NCI-H187 treated with DMSO at 0.1 percent for 48 hours (cell line): Measurements from ENCODE around the gene SLC38A8.

Experiments
- DNase-seq: peaks from one replicate; lab custom pipeline; 2025; lab: John Stamatoyannopoulos, UW

Gene SLC38A8

DNA sequence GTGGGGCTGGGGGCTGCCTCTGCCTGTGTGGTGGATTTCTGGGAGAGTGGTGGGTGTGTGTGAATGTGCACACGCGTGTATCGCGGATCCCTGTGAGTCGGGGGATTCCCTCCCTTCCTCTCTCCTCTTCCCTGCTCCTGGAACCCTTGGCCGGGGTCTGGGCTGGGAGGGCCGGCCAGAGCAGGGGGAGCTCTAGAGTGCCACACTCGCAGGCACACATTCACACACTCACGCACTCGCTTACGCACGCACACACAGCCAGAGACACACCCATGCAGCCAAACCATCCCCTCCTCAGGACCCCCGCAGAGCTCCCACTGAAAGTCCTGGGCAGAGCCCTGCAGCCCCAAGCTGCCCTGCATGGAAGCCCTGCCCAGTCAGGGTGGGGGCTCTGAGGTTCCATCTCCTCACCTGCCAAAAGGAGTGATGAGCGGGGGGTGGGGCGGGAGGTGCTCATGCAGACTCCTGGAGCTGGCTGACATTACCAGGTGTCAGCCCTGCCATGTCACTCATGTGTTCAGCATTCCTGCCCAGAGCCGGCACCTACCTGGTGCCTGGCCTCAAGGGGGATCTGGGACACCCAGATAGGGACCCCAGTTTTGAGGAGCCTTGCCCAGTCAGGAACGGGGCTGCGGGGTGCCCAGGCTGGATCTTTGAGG, 72.7 kb downstream of the SLC38A8 start:
- DNase-seq, result no peak

DNA sequence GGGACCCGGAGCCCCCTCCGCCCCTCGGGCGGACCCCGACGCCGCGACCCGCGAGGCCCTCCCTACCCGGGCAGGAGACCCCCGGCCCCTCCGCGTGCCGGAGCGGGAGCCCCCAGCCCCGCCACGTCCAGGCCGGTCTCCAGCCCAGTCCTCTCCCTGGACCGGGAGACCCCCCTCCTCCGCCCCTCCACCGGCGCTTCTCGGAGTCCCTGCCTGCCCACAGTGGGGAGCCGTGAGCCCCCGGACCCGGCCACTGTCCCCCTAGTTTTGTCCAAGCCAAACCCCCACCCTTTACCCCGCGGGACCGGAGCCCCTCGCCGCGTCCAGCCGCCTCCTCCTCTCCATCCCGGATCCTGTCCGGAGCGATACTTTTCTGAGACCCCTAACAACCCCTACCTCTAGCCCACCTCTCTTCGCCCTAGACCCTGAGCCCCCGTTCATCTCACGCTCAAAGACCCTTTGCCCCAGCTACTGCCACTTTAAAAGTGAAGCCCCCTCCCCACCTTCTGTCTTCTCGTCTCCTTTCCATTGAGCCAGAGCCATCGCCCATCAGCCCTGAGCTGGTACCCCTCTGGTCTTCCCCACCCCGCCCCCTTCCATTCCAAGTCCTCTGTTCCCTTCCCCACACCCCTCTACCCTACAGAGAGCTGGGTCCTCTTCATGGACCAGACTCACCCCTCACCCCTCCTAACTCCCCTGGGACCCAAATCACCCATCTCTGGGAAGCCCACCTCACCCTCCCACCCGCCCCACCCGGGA, 73.5 kb downstream of the SLC38A8 start:
- DNase-seq, result no peak

DNA sequence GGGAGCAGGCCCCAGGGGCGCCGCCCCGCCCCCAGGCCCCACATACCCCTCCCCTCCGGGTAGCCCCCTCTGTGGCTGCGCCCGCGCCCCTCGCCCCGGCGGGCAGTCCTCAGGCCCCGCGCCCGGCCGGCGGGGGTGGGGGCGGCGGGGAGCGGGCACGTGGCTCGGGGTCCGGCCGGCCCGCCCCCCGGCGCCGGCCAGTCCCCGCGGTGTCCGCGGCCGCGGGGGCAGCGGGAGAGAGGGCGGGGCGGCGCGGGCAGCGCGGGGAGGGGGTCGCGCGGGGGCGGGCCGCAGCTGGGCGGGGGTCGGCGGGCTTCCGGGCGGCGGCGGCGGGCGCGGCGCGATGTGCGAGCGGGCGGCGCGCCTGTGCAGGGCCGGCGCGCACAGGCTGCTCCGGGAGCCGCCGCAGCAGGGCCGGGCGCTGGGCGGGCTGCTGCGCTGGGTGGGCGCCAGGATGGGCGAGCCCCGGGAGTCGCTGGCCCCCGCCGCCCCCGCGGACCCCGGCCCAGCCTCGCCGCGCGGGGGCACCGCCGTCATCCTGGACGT, 74.2 kb downstream of the SLC38A8 start:
- no peak for DNase-seq

DNA sequence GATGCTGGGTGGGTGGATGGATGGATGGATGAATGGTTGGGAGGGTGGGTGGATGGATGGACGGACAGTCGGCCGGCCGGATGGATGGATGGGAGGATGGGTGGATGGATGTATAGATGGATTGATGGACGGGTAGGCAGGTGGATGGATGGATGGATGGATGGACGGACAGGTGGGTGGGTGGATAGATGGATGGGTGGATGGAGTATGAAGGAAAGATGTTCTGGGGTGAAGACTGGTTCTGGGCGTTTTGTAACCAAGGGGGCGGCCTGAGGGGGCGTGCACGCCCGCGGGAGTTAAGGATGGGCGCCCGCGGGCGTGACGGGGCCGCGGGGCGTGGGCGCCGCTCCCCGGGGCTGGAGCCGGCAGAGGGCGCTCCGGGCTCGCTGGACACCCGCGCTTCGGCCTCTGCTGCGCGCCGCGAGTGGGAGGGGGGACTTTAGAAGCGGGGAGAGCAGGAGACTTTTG, 74.7 kb downstream of the SLC38A8 start, which contains the start of gene NECAB2:
TSS of gene NECAB2 (plus strand) at position 407 of the 468 bp plus-strand sequence. CDS start 405 bp downstream, outside the sequence.
- no peak for DNase-seq

DNA sequence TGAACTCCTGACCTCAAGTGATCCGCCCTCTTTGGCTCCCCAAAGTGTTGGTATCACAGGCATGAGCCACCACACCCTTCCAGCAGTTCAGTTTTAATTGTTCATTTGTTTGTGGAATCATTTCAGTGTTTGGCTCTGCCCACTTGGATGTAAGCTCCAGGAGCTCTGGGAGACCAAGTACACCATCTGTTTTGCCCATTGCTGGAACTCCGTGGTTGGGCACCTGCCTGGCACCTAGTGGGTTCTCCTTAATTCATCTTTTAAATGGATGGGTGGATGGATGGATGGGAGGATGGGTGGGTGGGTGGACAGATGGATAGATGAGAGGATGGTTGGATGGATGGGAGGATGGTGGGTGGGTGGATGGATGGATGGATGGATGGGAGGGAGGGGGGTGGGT, 75.5 kb downstream of the SLC38A8 start:
- no peak for DNase-seq

DNA sequence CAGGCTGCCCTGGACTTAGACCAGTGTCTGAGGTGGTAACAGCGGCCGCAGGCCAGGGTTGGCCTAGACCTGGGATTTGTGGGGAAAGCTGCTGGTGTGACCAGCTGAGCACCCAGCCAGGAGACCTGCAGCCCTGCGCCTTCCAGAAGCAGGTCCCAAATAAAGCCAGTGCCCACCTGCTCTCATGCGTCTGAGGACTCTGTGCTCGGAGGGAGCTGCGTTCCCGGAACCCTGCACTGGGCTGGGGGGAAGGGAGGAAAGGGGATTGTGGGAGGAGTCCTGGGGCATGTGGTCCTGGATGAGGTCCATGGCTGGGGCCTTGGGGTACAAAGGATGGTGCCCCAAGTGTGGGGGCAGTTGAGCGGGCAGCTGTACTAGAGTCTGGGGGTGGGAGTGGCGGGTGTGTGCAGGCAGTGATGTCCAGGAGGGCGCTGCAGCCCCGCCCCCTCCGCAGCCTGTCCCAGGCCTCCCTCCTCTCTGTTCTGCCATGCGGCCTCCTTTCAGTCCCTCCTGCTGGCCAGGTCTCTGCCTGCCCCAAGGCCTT, 76.4 kb downstream of the SLC38A8 start:
- no peak for DNase-seq

DNA sequence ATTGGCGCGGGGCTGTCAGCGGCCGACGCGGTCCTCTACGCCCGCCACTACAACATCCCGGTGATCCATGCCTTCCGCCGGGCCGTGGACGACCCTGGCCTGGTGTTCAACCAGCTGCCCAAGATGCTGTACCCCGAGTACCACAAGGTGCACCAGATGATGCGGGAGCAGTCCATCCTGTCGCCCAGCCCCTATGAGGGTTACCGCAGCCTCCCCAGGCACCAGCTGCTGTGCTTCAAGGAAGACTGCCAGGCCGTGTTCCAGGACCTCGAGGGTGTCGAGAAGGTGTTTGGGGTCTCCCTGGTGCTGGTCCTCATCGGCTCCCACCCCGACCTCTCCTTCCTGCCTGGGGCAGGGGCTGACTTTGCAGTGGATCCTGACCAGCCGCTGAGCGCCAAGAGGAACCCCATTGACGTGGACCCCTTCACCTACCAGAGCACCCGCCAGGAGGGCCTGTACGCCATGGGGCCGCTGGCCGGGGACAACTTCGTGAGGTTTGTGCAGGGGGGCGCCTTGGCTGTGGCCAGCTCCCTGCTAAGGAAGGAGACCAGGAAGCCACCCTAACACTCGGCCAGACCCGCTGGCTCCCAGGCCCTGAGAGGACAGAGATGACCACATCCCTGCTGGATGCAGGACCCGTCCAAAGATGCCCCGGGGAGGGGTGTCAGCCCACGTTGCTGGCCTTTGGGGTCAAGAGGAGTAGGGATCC, 77.0 kb downstream of the SLC38A8 start:
- DNase-seq, result no peak

DNA sequence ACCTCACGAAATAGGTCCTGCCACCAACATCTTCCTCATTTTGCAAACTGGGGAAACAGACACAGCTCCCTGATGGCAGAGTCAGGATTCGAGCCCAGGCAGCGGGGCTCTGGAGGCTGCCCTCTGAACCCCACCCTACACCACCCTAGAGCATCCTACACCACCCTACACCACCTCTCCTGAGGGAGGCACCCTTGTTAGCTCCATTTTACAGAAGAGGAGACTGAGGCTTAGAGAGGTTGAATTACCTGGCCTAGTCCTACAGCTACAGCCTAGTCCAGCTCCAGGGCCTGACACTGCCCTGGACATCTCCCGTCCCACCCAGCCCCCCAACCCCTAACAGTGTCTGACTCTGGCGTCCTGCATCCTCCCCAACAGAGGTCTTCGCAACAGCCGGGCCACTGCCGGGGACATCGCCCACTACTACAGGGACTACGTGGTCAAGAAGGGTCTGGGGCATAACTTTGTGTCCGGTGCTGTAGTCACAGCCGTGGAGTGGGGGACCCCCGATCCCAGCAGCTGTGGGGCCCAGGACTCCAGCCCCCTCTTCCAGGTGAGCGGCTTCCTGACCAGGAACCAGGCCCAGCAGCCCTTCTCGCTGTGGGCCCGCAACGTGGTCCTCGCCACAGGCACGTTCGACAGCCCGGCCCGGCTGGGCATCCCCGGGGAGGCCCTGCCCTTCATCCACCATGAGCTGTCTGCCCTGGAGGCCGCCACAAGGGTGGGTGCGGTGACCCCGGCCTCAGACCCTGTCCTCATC, 77.7 kb downstream of the SLC38A8 start:
- no peak for DNase-seq

DNA sequence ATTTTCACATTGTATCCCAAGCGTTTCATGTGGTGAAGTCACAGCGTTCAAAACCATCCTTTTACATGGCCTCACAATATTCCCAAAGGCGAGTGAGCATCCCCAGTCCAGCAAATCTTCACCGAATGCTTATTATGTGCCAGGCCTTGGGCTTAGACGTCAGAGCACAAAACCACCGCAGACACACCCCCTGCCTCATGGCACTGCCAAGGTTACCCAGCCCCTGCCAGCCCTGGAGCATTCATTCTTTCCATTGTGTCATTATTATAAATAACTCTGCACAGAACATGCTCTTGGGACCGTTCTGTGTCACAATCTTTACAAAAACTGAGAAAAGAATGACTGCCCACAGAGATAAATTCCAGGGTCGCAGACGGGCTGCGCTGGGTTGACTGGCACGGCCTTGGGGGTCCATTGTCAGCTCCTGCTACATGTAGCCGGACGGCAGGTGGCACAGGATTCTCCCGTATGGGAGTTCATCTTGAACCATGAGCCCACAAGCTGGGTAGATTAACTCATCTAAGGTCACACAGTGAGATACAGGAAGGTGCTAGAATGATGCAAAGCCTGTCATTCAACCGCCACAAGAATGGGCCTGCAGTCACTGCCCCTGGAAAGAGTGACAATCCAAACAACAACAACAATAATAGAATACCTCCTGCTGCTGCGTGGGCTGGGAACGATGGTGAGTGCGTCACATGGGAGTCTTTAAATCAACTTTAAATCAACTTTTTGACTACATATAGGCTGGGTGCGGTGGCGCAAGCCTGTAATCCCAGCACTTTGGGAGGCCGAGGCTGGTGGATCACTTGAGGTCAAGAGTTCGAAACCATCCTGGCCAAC, 79.1 kb downstream of the SLC38A8 start:
- no peak for DNase-seq

DNA sequence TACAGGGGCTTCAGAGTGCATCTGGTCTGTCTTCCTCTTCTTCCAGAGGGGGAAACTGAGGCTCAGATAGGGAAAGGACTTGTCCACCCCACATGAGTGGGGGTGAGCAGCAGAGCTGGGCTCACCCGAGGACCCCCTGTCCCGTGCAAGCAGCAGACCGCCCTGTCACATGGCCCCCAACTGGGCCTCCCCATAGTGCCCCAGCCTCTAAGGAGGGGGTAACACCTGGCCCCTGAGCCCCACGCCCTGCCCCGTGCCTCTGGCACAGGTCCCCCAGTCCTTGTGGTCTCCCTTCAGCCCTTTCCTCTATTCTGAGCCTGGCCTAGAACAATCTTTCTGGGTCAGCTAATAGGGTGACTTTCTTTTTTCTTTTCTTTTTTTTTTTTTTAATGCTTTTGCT, 81.0 kb downstream of the SLC38A8 start:
- DNase-seq, result no peak

DNA sequence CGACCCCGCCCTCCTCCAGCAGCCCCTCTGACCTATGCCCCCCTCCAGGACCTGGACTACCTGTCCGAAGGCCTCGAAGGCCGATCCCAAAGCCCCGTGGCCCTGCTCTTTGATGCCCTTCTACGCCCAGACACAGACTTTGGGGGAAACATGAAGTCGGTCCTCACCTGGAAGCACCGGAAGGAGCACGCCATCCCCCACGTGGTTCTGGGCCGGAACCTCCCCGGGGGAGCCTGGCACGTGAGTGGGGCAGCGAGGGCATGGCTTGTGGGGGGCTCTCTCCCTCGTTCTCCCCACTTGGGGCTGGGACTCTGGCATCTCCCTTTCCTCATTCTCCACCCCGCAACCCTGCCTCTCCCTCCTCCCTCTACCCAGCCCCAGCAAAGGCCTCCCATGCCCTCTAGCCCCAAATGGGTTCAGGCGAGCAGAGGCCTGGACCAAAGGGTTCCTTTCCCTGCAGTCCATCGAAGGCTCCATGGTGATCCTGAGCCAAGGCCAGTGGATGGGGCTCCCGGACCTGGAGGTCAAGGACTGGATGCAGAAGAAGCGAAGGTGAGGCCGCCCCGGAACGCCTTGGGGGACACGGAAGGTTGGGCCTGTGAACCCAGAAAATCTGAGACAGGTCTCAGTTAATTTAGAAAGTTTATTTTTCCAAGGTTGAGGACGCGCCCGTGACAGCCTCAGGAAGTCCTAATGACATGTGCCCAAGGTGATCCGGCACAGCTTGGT, 81.9 kb downstream of the SLC38A8 start:
- DNase-seq, result no peak
